ENCODE measurements around the gene SOAT2. TPM values are rescaled to one million over a fixed set of nuclear protein-coding genes. Genes with fewer than 3 reads are reported as not detected.
"Not testable (repeated sequence)": the region's sequence is repeated elsewhere in the genome, so short reads cannot be mapped to it uniquely, and the experiment has no call there.

SOAT2 gene
- total RNA-seq, 6 experiments from 2014 or later, result 0.12 to 0.34 (median 0.18) TPM

GRCh38 chr12:53094394-53094787 is 8.9 kb upstream of the SOAT2 start:
- Mint-ChIP-seq H3K27me3 (ENCODE audit: insufficient read depth) (peaks cover 5% of the 10 kb centered on the region; the same call in 1 of the 2 replicates), H3K9me3 (no peaks in the 10 kb centered on the region), H3K4me3 (peak overlapping the region; percentile 5; the same call in 1 of the 2 replicates)

GRCh38 chr12:53094796-53095595 is 8.3 kb upstream of the SOAT2 start:
- H3K4me3 Mint-ChIP-seq, result peak overlapping the region; percentile 95; the same call in 1 of the 2 replicates
- not testable (repeated sequence) for H3K27me3 Mint-ChIP-seq (ENCODE audit: insufficient read depth); H3K36me3 Mint-ChIP-seq (ENCODE audit: low read depth); H3K9me3 Mint-ChIP-seq
- peak; percentile 28 for DNase-seq
- peaks cover 72% of the 10 kb centered on the region for H3K4me1 Mint-ChIP-seq (ENCODE audit: low read depth)
- H3K27ac Mint-ChIP-seq, result peak overlapping the region; percentile 58

More at GRCh38 chr12:53094394-53094787, 8.9 kb upstream of the SOAT2 start:
- H3K36me3 Mint-ChIP-seq (ENCODE audit: low read depth), result 0 out of 2 replicates have a peak, but pooled peaks cover 6% of the 10 kb centered on the region
- no peak for DNase-seq
- peak overlapping the region; percentile 58 for H3K27ac Mint-ChIP-seq
- H3K4me1 Mint-ChIP-seq (ENCODE audit: low read depth), result peaks cover 71% of the 10 kb centered on the region
- TF ChIP-seq CTCF (IDR thresholded peaks at IDR 0.05), result no peak

- not testable (repeated sequence) for DNase-seq; H3K36me3 Mint-ChIP-seq (ENCODE audit: low read depth); H3K9me3 Mint-ChIP-seq; H3K27me3 Mint-ChIP-seq (ENCODE audit: insufficient read depth)
- peaks cover 70% of the 10 kb centered on the region for H3K4me1 Mint-ChIP-seq (ENCODE audit: low read depth)
- H3K27ac Mint-ChIP-seq, result peak overlapping the region; percentile 95
- peak overlapping the region; percentile 95; the same call in 1 of the 2 replicates for H3K4me3 Mint-ChIP-seq
Measured at GRCh38 chr12:53095596-53095895, 7.7 kb upstream of the SOAT2 start.

GRCh38 chr12:53096089-53096741 is 7.1 kb upstream of the SOAT2 start:
- no peak for TF ChIP-seq CTCF (IDR thresholded peaks at IDR 0.05)
- peak overlapping the region; percentile 95 for H3K4me3 Mint-ChIP-seq
- peak; percentile 59 for DNase-seq
- H3K36me3 Mint-ChIP-seq (ENCODE audit: low read depth), result no peaks in the 10 kb centered on the region
- H3K4me1 Mint-ChIP-seq (ENCODE audit: low read depth), result peaks cover 65% of the 10 kb centered on the region
- no peaks in the 10 kb centered on the region for H3K9me3 Mint-ChIP-seq
- H3K27me3 Mint-ChIP-seq (ENCODE audit: insufficient read depth), result peaks cover 5% of the 10 kb centered on the region; the same call in 1 of the 2 replicates
- peak overlapping the region; percentile 95 for H3K27ac Mint-ChIP-seq

GRCh38 chr12:53096759-53097158 is 6.5 kb upstream of the SOAT2 start:
- peaks cover 59% of the 10 kb centered on the region for H3K4me1 Mint-ChIP-seq (ENCODE audit: low read depth)

GRCh38 chr12:53097207-53097563 is 6.1 kb upstream of the SOAT2 start:
- no peak for TF ChIP-seq CTCF (IDR thresholded peaks at IDR 0.05)
- Mint-ChIP-seq H3K27me3 (ENCODE audit: insufficient read depth) (peaks cover 5% of the 10 kb centered on the region; the same call in 1 of the 2 replicates), H3K36me3 (ENCODE audit: low read depth) (no peaks in the 10 kb centered on the region), H3K27ac (peak overlapping the region; percentile 95), H3K4me3 (peak overlapping the region; percentile 95), H3K9me3 (no peaks in the 10 kb centered on the region), H3K4me1 (ENCODE audit: low read depth) (peaks cover 59% of the 10 kb centered on the region)
- DNase-seq, result no peak

More at GRCh38 chr12:53096759-53097158, 6.5 kb upstream of the SOAT2 start:
- Mint-ChIP-seq H3K27me3 (ENCODE audit: insufficient read depth) (peaks cover 5% of the 10 kb centered on the region; the same call in 1 of the 2 replicates), H3K9me3 (no peaks in the 10 kb centered on the region), H3K27ac (peak overlapping the region; percentile 95), H3K36me3 (ENCODE audit: low read depth) (no peaks in the 10 kb centered on the region), H3K4me3 (peak overlapping the region; percentile 95)
- no peak for DNase-seq
- TF ChIP-seq CTCF (IDR thresholded peaks at IDR 0.05), result no peak

Data from HFFc6 (cell line).